Astrocyte of the cerebellum (primary cell): Measurements from ENCODE around the gene ZMYM4.

Source experiments
- DNase-seq: peaks from one replicate; pipeline ENCODE4 v3.0.0-alpha.2; 2011; ENCODE audit warnings: low read depth
- H3K4me3 ChIP-seq: 2 replicates; pipeline ENCODE4 v1.5.1; 2011; ENCODE audit warnings: mild to moderate bottlenecking, low read depth, low read length, moderate library complexity
- in situ Hi-C: cut with HindIII; loops from 2 replicates; pipeline ENCODE4 v1.10.0; 2017; ENCODE audit warnings: low sequenced_read_pairs
- TF ChIP-seq, protein P1 (sequence below): IDR thresholded peaks from 2 replicates; pipeline ENCODE4 v1.5.1; 2012; ENCODE audit warnings: low read length, low read depth, moderate library complexity, mild to moderate bottlenecking; ENCODE audit errors: missing control alignments

The ZMYM4 gene

DNA sequence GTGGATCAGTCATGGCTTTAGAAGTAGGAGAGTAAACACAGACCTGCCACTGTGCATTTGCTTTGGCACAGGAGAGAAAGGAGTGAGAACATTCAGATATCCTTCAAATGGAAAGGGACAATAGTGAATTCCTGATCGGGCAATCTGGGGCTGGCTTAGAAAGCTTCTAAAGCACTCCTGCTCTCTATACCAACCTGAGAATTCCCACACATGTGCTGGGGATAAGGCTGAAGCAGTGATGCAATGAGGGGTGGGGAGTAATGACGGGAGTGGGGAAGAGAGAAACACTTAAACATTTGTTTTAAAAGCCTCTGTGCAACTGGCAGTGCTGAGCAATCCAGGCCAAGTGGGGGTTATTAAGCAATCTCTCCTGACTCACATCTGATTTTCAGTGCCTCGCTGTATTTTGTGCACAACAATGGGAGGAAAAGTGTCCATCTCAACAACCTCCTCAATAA lies 179.9 kb downstream of the ZMYM4 start:
- TF ChIP-seq, protein P1, sequence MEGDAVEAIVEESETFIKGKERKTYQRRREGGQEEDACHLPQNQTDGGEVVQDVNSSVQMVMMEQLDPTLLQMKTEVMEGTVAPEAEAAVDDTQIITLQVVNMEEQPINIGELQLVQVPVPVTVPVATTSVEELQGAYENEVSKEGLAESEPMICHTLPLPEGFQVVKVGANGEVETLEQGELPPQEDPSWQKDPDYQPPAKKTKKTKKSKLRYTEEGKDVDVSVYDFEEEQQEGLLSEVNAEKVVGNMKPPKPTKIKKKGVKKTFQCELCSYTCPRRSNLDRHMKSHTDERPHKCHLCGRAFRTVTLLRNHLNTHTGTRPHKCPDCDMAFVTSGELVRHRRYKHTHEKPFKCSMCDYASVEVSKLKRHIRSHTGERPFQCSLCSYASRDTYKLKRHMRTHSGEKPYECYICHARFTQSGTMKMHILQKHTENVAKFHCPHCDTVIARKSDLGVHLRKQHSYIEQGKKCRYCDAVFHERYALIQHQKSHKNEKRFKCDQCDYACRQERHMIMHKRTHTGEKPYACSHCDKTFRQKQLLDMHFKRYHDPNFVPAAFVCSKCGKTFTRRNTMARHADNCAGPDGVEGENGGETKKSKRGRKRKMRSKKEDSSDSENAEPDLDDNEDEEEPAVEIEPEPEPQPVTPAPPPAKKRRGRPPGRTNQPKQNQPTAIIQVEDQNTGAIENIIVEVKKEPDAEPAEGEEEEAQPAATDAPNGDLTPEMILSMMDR = no peak
- no peak overlapping the region for H3K4me3 ChIP-seq
- in situ Hi-C loops = loop anchor here (25.0 kb wide), 1 partner anchor 289 kb away; no protein-coding TSS in a partner anchor
- peak; percentile 78 for DNase-seq

DNA sequence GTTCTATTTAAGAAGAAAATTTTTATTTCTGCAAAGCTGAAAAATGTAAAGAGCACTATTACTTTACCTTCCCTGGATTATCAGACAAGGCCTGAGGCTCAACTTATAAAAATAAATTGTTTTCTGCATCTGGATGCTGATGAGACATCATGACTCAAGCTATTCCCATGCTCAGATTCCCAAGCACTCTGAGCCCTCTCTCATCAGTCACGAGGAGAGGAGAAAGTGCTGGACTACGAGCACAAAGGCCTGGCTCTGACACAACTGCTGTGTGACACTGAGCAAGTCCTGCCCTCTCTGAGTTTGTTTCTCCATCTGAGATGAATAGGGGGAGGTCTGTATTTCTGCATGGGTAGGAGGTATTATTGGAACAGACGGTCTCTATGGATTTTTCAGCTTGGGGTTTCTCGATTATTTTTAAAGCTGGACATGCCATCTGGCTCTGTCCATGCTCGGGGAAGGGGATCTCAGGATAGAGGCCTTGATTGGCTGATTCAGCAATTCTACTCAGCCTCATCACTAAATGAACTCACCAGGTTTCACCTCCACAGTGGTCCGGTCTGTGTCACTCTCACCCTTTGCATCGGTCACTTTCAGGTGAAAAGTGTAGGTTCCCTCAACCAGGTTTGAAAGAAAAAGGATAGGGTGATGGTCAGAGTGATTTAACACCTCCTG lies 181.0 kb downstream of the ZMYM4 start:
- TF ChIP-seq, protein P1 = no peak
- DNase-seq = peak; percentile 64
- in situ Hi-C loops = loop anchor here (10.0 to 25.0 kb wide), 2 partner anchors 85 to 288 kb away; no protein-coding TSS in a partner anchor

DNA sequence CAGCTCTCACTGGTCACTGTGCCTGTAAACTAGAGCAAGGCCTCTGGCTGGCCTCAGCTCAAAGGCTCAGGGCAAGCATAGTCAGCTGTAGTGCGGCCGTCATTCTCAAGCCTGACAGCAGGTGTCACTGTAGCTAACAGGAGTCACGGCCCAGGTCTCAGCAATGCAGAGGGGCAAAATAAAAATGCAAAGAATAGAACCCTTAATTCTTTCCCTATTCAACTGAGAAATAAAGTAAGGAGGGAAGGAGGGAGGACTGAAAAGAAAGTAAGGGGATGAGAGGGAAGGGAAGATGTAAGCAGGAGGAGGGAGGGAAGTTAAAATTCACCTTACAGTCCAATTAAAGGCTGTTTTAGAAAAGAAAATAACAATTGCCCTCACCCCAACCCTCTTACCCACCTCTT lies 182.6 kb downstream of the ZMYM4 start:
- in situ Hi-C loops = loop anchor here (10.0 kb wide), 1 partner anchor 84 kb away; no protein-coding TSS in a partner anchor
- peak; percentile 63 for DNase-seq
- no peak overlapping the region for H3K4me3 ChIP-seq
- TF ChIP-seq, protein P1 = peak; percentile 93

More for the DNA sequence above, 181.0 kb downstream of the ZMYM4 start:
- no peak overlapping the region for H3K4me3 ChIP-seq

DNA sequence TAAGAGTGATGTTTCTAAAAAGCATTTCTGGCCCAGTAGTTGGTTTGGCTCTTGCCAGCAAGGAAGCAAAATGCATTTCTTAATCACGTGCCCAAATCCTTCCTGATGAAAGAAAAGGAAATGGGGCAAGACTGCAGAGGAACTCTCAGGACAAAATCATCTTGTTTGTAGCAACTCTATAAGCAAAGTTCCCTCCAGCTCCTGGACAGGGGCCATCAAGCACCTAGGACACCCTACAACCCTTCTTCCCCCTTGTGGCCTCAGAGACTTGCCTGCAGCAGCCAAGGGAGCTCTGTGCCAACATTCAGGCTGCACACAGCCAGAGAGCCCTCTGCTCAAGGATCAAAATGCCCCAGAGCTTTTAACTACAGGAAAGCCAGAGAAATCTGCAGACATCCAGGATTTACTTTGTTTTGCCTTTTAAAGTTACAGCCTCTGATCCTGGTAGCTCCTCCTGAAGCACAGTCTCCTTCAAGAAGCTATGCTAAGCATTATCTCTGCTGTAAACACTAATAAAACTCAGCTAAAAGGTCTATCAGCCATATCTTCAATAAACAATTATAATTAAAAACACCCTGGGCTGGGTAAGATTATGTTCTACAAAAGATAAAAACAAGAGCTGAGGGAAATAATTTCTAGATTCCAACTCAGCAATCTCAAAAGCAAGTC lies 183.7 kb downstream of the ZMYM4 start:
- no peak overlapping the region for H3K4me3 ChIP-seq
- TF ChIP-seq, protein P1 = no peak
- no peak for DNase-seq
- in situ Hi-C loops = loop anchor here (10.0 kb wide), 1 partner anchor 83 kb away; no protein-coding TSS in a partner anchor

DNA sequence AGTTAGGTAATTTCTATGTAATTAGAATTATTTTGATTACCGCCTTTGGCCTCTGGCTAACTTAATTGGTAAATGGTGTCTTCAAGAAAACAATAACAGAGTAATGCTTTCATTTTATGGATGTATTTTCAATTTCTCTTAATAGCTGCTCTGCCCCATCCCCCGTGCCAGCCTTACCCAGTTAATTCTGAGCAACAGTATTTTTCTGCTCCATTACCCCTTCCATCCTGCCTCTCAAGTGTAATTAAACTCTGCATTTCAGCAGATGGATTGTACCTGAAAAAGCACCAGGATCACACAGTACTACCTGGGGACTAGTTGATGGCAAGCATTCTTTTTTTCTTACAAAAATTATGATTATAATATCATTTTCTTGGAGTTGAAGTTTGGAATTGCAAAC lies 184.5 kb downstream of the ZMYM4 start:
- in situ Hi-C loops = loop anchor here (10.0 kb wide), 1 partner anchor 82 kb away; no protein-coding TSS in a partner anchor

DNA sequence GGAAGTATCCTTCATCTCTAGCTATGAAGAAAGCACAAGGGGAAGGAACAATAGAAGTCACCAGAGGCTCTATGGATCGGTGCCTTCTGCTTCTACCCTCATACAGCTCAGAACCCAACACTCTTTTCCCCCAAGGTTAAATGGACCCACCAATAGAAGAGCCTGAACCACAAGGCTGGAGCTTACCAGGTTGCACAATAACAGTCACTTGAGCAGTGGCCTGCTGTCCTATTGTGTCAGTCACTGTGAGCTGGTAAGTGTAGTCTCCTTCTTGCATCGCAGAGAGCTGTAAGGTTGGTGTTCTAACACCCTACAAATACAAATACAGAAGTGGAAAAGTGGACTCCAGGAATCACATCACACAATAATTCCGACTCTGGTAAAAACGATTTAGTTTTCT lies 185.7 kb downstream of the ZMYM4 start:
- in situ Hi-C loops = loop anchor here (10.0 kb wide), 1 partner anchor 81 kb away; no protein-coding TSS in a partner anchor
- no peak overlapping the region for H3K4me3 ChIP-seq
- TF ChIP-seq, protein P1 = no peak
- no peak for DNase-seq

More for the DNA sequence above, 184.5 kb downstream of the ZMYM4 start:
- H3K4me3 ChIP-seq = no peak overlapping the region
- no peak for DNase-seq
- TF ChIP-seq, protein P1 = no peak
